GM18520 (cell line): ENCODE measurements around the gene ARID3A.
A peak's percentile ranks its signal among the peaks of the same experiment; 100 is the strongest.
"Not testable (repeated sequence)": the region's sequence is repeated elsewhere in the genome, so short reads cannot be mapped to it uniquely, and the experiment has no call there.

Experiments used
- ATAC-seq: cut with Tn5 transposase; IDR thresholded peaks from one replicate; pipeline ENCODE4 v1.9.1; 2021; ENCODE audit not compliant: unreplicated experiment

Gene ARID3A

GRCh38 chr19:891421-892200, 34.2 kb upstream of the ARID3A start:
- ATAC-seq = not testable (repeated sequence)

- no peak for ATAC-seq
Measured at GRCh38 chr19:892243-892893, 33.5 kb upstream of the ARID3A start.

- peak; percentile 77 for ATAC-seq
Measured at GRCh38 chr19:892894-893689, 32.7 kb upstream of the ARID3A start, which contains the start of the genes MED16 and RNU6-9. MED16 (minus strand) TSS chr19:893187; CDS start chr19:891131, 2,056 bp downstream. RNU6-9 (plus strand) TSS chr19:893484.

GRCh38 chr19:896434-896833, 29.4 kb upstream of the ARID3A start:
- no peak for ATAC-seq

GRCh38 chr19:896999-897398, 28.8 kb upstream of the ARID3A start:
- no peak for ATAC-seq

GRCh38 chr19:897442-898039, 28.3 kb upstream of the ARID3A start:
- no peak for ATAC-seq

- ATAC-seq = no peak
Measured at GRCh38 chr19:898663-899062, 27.2 kb upstream of the ARID3A start.

GRCh38 chr19:899336-900042, 26.3 kb upstream of the ARID3A start:
- ATAC-seq = no peak

GRCh38 chr19:900043-900301, 25.9 kb upstream of the ARID3A start:
- no peak for ATAC-seq

- no peak for ATAC-seq
Measured at GRCh38 chr19:900302-901111, 25.3 kb upstream of the ARID3A start.

GRCh38 chr19:901216-902092, 24.4 kb upstream of the ARID3A start:
- no peak for ATAC-seq

- ATAC-seq = no peak
Measured at GRCh38 chr19:902093-902370, 23.8 kb upstream of the ARID3A start.

GRCh38 chr19:902446-903226, 23.2 kb upstream of the ARID3A start:
- no peak for ATAC-seq

GRCh38 chr19:903266-903797, 22.5 kb upstream of the ARID3A start:
- no peak for ATAC-seq

GRCh38 chr19:904545-904944, 21.3 kb upstream of the ARID3A start:
- ATAC-seq = no peak

GRCh38 chr19:906480-906879, 19.4 kb upstream of the ARID3A start:
- no peak for ATAC-seq

GRCh38 chr19:907183-907853, 18.5 kb upstream of the ARID3A start:
- no peak for ATAC-seq
